HUES64 (cell line): Measurements from ENCODE around the gene ANO1.
"Not testable (repeated sequence)": the region's sequence is repeated elsewhere in the genome, so short reads cannot be mapped to it uniquely, and the experiment has no call there.

Experiments
- H3K27ac ChIP-seq: 2 replicates; pipeline ENCODE4 v1.7.0; 2013; ENCODE audit warnings: low read depth, low read length, inconsistent platforms
- H3K27me3 ChIP-seq: 2 replicates; pipeline ENCODE4 v1.6.1; 2013; ENCODE audit warnings: mild to moderate bottlenecking, low read length; ENCODE audit not compliant: insufficient read depth
- H3K36me3 ChIP-seq: 2 replicates; pipeline ENCODE4 v1.6.1; 2013; ENCODE audit warnings: mild to moderate bottlenecking, low read length; ENCODE audit not compliant: insufficient read depth
- H3K4me1 ChIP-seq: 2 replicates; pipeline ENCODE4 v1.6.1; 2013; ENCODE audit warnings: mild to moderate bottlenecking, low read length, moderate library complexity; ENCODE audit not compliant: insufficient read depth
- H3K4me3 ChIP-seq: 2 replicates; pipeline ENCODE4 v1.5.1; 2013; ENCODE audit warnings: mild to moderate bottlenecking, low read length, moderate library complexity
- H3K9ac ChIP-seq: 2 replicates; pipeline ENCODE4 v1.6.1; 2013; ENCODE audit warnings: mild to moderate bottlenecking, low read depth, low read length
- H3K9me3 ChIP-seq: 2 replicates; pipeline ENCODE4 v1.6.1; 2013; ENCODE audit warnings: low read depth, low read length; ENCODE audit not compliant: insufficient read depth
- WGBS: fragments of 150-250, 120-280 bp; methylation state at CpG from one replicate; pipeline ENCODE4 v1.1.7; 2013; ENCODE audit warnings: missing lambda C conversion rate; 5-methylcytosine and 5-hydroxymethylcytosine counted together

Gene ANO1

GRCh38 chr11:70201047-70201446 is 122.9 kb downstream of the ANO1 start:
- H3K4me1 ChIP-seq, H3K27ac ChIP-seq, H3K9me3 ChIP-seq, H3K4me3 ChIP-seq, H3K9ac ChIP-seq, H3K27me3 ChIP-seq: not testable (repeated sequence)
- 94% methylated on average over 3 of the region's 3 CpGs for WGBS
- H3K36me3 ChIP-seq: peaks cover 14% of the 10 kb centered on the region

GRCh38 chr11:70201882-70202861 is 124.1 kb downstream of the ANO1 start:
- H3K4me3 ChIP-seq: peak overlapping the region; percentile 96
- peak overlapping the region; percentile 98; the same call in 1 of the 2 replicates for H3K9ac ChIP-seq
- no peaks in the 10 kb centered on the region for H3K27me3 ChIP-seq
- peaks cover 25% of the 10 kb centered on the region for H3K36me3 ChIP-seq
- WGBS: 85% methylated on average over 29 of the region's 29 CpGs
- H3K27ac ChIP-seq: no peak overlapping the region
- H3K9me3 ChIP-seq: no peaks in the 10 kb centered on the region; the same call in 1 of the 2 replicates
- peaks cover 7% of the 10 kb centered on the region for H3K4me1 ChIP-seq

GRCh38 chr11:70202920-70203750 is 125.0 kb downstream of the ANO1 start, which contains the start of gene FADD:
TSS of gene FADD (plus strand) at chr11:70203296. CDS start at chr11:70203460, 164 bp downstream.
- Histone ChIP-seq H3K27ac (peak within 1 kb of the TSS; percentile 89), H3K9ac (peak within 1 kb of the TSS; percentile 98), H3K4me3 (peak within 1 kb of the TSS; percentile 96), H3K4me1 (peaks cover 7% of the 10 kb centered on the region), H3K36me3 (peaks cover 35% of the 10 kb centered on the region), H3K27me3 (no peaks in the 10 kb centered on the region), H3K9me3 (no peaks in the 10 kb centered on the region; the same call in 1 of the 2 replicates)
- under 1% methylated on average over 91 of the region's 91 CpGs for WGBS

- no peaks in the 10 kb centered on the region for H3K27me3 ChIP-seq
- 5% methylated on average over 30 of the region's 30 CpGs for WGBS
- no peaks in the 10 kb centered on the region; the same call in 1 of the 2 replicates for H3K9me3 ChIP-seq
- H3K9ac ChIP-seq: peak overlapping the region; percentile 98
- peak overlapping the region; percentile 96 for H3K4me3 ChIP-seq
- peaks cover 7% of the 10 kb centered on the region for H3K4me1 ChIP-seq
- peak overlapping the region; percentile 89 for H3K27ac ChIP-seq
- H3K36me3 ChIP-seq: peaks cover 43% of the 10 kb centered on the region
Measured at GRCh38 chr11:70203751-70204465, 125.8 kb downstream of the ANO1 start.

- peaks cover 7% of the 10 kb centered on the region for H3K4me1 ChIP-seq
- 57% methylated on average over 4 of the region's 4 CpGs for WGBS
- peak overlapping the region; percentile 89 for H3K27ac ChIP-seq
Measured at GRCh38 chr11:70204466-70204799, 126.3 kb downstream of the ANO1 start.

GRCh38 chr11:70205049-70205725 is 127.1 kb downstream of the ANO1 start:
- 89% methylated on average over 12 of the region's 12 CpGs for WGBS
- H3K9me3 ChIP-seq: no peaks in the 10 kb centered on the region; the same call in 1 of the 2 replicates
- no peak overlapping the region; the same call in 1 of the 2 replicates for H3K27ac ChIP-seq
- 0 out of 2 replicates have a peak overlapping the region, but pooled peaks have one; percentile 98 for H3K9ac ChIP-seq
- H3K4me3 ChIP-seq: peak overlapping the region; percentile 96
- peaks cover 11% of the 10 kb centered on the region for H3K4me1 ChIP-seq
- peaks cover 48% of the 10 kb centered on the region for H3K36me3 ChIP-seq
- H3K27me3 ChIP-seq: no peaks in the 10 kb centered on the region

More at GRCh38 chr11:70204466-70204799, 126.3 kb downstream of the ANO1 start:
- H3K36me3 ChIP-seq: peaks cover 48% of the 10 kb centered on the region
- peak overlapping the region; percentile 98 for H3K9ac ChIP-seq
- H3K27me3 ChIP-seq: no peaks in the 10 kb centered on the region
- H3K4me3 ChIP-seq: peak overlapping the region; percentile 96
- no peaks in the 10 kb centered on the region; the same call in 1 of the 2 replicates for H3K9me3 ChIP-seq

GRCh38 chr11:70205766-70206165 is 127.6 kb downstream of the ANO1 start:
- WGBS: 90% methylated on average over 7 of the region's 7 CpGs
- H3K9me3 ChIP-seq: no peaks in the 10 kb centered on the region
- H3K9ac ChIP-seq: no peak overlapping the region
- no peak overlapping the region for H3K27ac ChIP-seq
- no peaks in the 10 kb centered on the region for H3K27me3 ChIP-seq
- peaks cover 48% of the 10 kb centered on the region for H3K36me3 ChIP-seq
- no peak overlapping the region for H3K4me3 ChIP-seq
- peaks cover 16% of the 10 kb centered on the region for H3K4me1 ChIP-seq

- H3K9me3 ChIP-seq: no peaks in the 10 kb centered on the region
- no peak overlapping the region for H3K27ac ChIP-seq
- no peak overlapping the region for H3K9ac ChIP-seq
- peaks cover 48% of the 10 kb centered on the region for H3K36me3 ChIP-seq
- WGBS: 96% methylated on average over 22 of the region's 22 CpGs
- peaks cover 16% of the 10 kb centered on the region for H3K4me1 ChIP-seq
- no peak overlapping the region for H3K4me3 ChIP-seq
- no peaks in the 10 kb centered on the region for H3K27me3 ChIP-seq
Measured at GRCh38 chr11:70206226-70206981, 128.3 kb downstream of the ANO1 start.

GRCh38 chr11:70206982-70207376 is 128.9 kb downstream of the ANO1 start:
- Histone ChIP-seq H3K27ac (no peak overlapping the region), H3K36me3 (peaks cover 48% of the 10 kb centered on the region), H3K4me3 (no peak overlapping the region), H3K9ac (no peak overlapping the region), H3K27me3 (no peaks in the 10 kb centered on the region), H3K4me1 (peaks cover 16% of the 10 kb centered on the region), H3K9me3 (no peaks in the 10 kb centered on the region)
- 94% methylated on average over 6 of the region's 6 CpGs for WGBS
